WTC11 (cell line): ENCODE results near the gene RASSF9. TPM values are rescaled to one million over a fixed set of nuclear protein-coding genes. Genes with fewer than 3 reads are reported as not detected.

ENCODE experiments used
- ATAC-seq: fragments of 200-7000 bp; cut with Tn5 transposase; 2 replicates; pipeline ENCODE4 v1.10.0; 2021; ENCODE audit warnings: mild to moderate bottlenecking, moderate library complexity
- CTCF ChIA-PET: fragments of 300-600 bp; sonication (Branson Sonifier 250); formaldehyde crosslinking; loops from one replicate; lab custom pipeline; 2021; ENCODE audit warnings: antibody characterized with exemption; lab: Charles Lee
- POLR2A ChIA-PET: fragments of 350-600 bp; sonication (Branson Sonifier 250); formaldehyde crosslinking; loops from one replicate; lab custom pipeline; 2021; ENCODE audit warnings: antibody characterized with exemption; lab: Charles Lee
- DNase-seq: peaks from one replicate; pipeline ENCODE4 v3.0.0; 2021; ENCODE audit warnings: low spot score
- H3K27ac Mint-ChIP-seq: 2 replicates; pipeline ENCODE4 v1.8.0; 2021; ENCODE audit warnings: mixed read lengths
- H3K27me3 Mint-ChIP-seq: 2 replicates; pipeline ENCODE4 v1.8.0; 2021; ENCODE audit warnings: low read depth, mild to moderate bottlenecking, moderate library complexity, mixed read lengths
- H3K36me3 Mint-ChIP-seq: 2 replicates; pipeline ENCODE4 v1.8.0; 2021; ENCODE audit warnings: mixed read lengths
- H3K4me1 Mint-ChIP-seq: 2 replicates; pipeline ENCODE4 v1.8.0; 2022; ENCODE audit warnings: mixed read lengths
- H3K4me3 Mint-ChIP-seq: 2 replicates; pipeline ENCODE4 v1.8.0; 2021; ENCODE audit warnings: mild to moderate bottlenecking, moderate library complexity, mixed read lengths
- H3K9me3 Mint-ChIP-seq: 2 replicates; pipeline ENCODE4 v1.8.0; 2021; ENCODE audit warnings: mixed read lengths
- ATF2 ChIP-seq: sonication (generic); formaldehyde crosslinking; IDR thresholded peaks from 2 replicates; pipeline ENCODE4 v1.8.1; 2022; ENCODE audit warnings: low read depth, missing genetic modification reagents, borderline replicate concordance
- EMX1 ChIP-seq: fragments of 250-450 bp; sonication (Bioruptor Pico); IDR thresholded peaks from 2 replicates; pipeline ENCODE4 v1.8.0; 2021; ENCODE audit warnings: mild to moderate bottlenecking
- ESRRA ChIP-seq: sonication (generic); formaldehyde crosslinking; IDR thresholded peaks from 2 replicates; pipeline ENCODE4 v1.8.1; 2022; ENCODE audit warnings: mild to moderate bottlenecking, missing genetic modification reagents, borderline replicate concordance
- FOXP4 ChIP-seq: sonication (generic); formaldehyde crosslinking; IDR thresholded peaks from 2 replicates; pipeline ENCODE4 v1.8.0; 2022; ENCODE audit warnings: mild to moderate bottlenecking, missing genetic modification reagents
- JAZF1 ChIP-seq: fragments of 250-450 bp; sonication (Bioruptor Pico); IDR thresholded peaks from 2 replicates; pipeline ENCODE4 v1.9.0; 2021; ENCODE audit warnings: moderate library complexity, mild to moderate bottlenecking, inconsistent platforms
- NR1H2 ChIP-seq: sonication (generic); formaldehyde crosslinking; IDR thresholded peaks from 2 replicates; pipeline ENCODE4 v1.9.0; 2021; ENCODE audit warnings: mild to moderate bottlenecking, moderate library complexity, missing genetic modification reagents
- PRDM15 ChIP-seq: sonication (generic); formaldehyde crosslinking; IDR thresholded peaks from 2 replicates; pipeline ENCODE4 v1.8.0; 2022; ENCODE audit warnings: missing genetic modification reagents
- PREB ChIP-seq: sonication (generic); formaldehyde crosslinking; IDR thresholded peaks from 2 replicates; pipeline ENCODE4 v1.8.1; 2022; ENCODE audit warnings: mild to moderate bottlenecking, missing genetic modification reagents, moderate library complexity, borderline replicate concordance
- PRRX2 ChIP-seq: fragments of 250-450 bp; sonication (Bioruptor Pico); IDR thresholded peaks from 2 replicates; pipeline ENCODE4 v1.8.0; 2021; ENCODE audit warnings: mild to moderate bottlenecking
- SOX15 ChIP-seq: fragments of 250-450 bp; sonication (Bioruptor Pico); IDR thresholded peaks from 2 replicates; pipeline ENCODE4 v1.9.0; 2021; ENCODE audit warnings: mild to moderate bottlenecking
- ZNF121 ChIP-seq: sonication (generic); formaldehyde crosslinking; IDR thresholded peaks from 2 replicates; pipeline ENCODE4 v1.8.0; 2023; ENCODE audit warnings: missing genetic modification reagents
- ZNF281 ChIP-seq: sonication (generic); formaldehyde crosslinking; IDR thresholded peaks from 2 replicates; pipeline ENCODE4 v1.8.0; 2023; ENCODE audit warnings: mild to moderate bottlenecking, missing genetic modification reagents
- total RNA-seq: library from RNA; stranded (reverse); gene quantifications from 3 replicates; pipeline ENCODE4 v1.2.3, GENCODE V29; 2021
- TF ChIP-seq, protein P1 (sequence below): fragments of 250-450 bp; sonication (Bioruptor Pico); IDR thresholded peaks from 2 replicates; pipeline ENCODE4 v1.9.0; 2021; ENCODE audit warnings: mild to moderate bottlenecking
- TF ChIP-seq, protein P2 (sequence below): fragments of 250-450 bp; sonication (Bioruptor Pico); IDR thresholded peaks from 2 replicates; pipeline ENCODE4 v1.8.0; 2021; ENCODE audit warnings: mild to moderate bottlenecking
- TF ChIP-seq, protein P3 (sequence below): sonication (generic); formaldehyde crosslinking; IDR thresholded peaks from 2 replicates; pipeline ENCODE4 v1.8.0; 2023; ENCODE audit warnings: missing genetic modification reagents, mild to moderate bottlenecking, borderline replicate concordance
- TF ChIP-seq, protein P4 (sequence below): sonication (generic); formaldehyde crosslinking; IDR thresholded peaks from 2 replicates; pipeline ENCODE4 v1.8.1; 2022; ENCODE audit warnings: mild to moderate bottlenecking, moderate library complexity, missing genetic modification reagents

Gene RASSF9
- total RNA-seq, 1 experiment from 2014 or later = 0.33 TPM

GRCh38 chr12:85803231-85803630 lies 33.0 kb downstream of the RASSF9 start (continued):
- TF ChIP-seq PRDM15 (CRISPR knock-in tag) (no peak), ZNF281 (no peak), PRRX2 (CRISPR knock-in tag) (no peak), ATF2 (CRISPR knock-in tag) (no peak), FOXP4 (CRISPR knock-in tag) (no peak)
- TF ChIP-seq, protein P1, sequence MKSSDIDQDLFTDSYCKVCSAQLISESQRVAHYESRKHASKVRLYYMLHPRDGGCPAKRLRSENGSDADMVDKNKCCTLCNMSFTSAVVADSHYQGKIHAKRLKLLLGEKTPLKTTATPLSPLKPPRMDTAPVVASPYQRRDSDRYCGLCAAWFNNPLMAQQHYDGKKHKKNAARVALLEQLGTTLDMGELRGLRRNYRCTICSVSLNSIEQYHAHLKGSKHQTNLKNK (CRISPR knock-in tag) = no peak

- Mint-ChIP-seq H3K4me3 (no peak overlapping the region), H3K27me3 (no peaks in the 10 kb centered on the region)
- POLR2A ChIA-PET = no interaction called here
- TF ChIP-seq ESRRA (CRISPR knock-in tag) (no peak), JAZF1 (no peak), SOX15 (CRISPR knock-in tag) (no peak), EMX1 (CRISPR knock-in tag) (no peak), PREB (CRISPR knock-in tag) (no peak), ZNF121 (CRISPR knock-in tag) (no peak), NR1H2 (CRISPR knock-in tag) (no peak)
- TF ChIP-seq, protein P2, sequence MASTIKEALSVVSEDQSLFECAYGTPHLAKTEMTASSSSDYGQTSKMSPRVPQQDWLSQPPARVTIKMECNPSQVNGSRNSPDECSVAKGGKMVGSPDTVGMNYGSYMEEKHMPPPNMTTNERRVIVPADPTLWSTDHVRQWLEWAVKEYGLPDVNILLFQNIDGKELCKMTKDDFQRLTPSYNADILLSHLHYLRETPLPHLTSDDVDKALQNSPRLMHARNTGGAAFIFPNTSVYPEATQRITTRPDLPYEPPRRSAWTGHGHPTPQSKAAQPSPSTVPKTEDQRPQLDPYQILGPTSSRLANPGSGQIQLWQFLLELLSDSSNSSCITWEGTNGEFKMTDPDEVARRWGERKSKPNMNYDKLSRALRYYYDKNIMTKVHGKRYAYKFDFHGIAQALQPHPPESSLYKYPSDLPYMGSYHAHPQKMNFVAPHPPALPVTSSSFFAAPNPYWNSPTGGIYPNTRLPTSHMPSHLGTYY = no peak
- TF ChIP-seq, protein P3, sequence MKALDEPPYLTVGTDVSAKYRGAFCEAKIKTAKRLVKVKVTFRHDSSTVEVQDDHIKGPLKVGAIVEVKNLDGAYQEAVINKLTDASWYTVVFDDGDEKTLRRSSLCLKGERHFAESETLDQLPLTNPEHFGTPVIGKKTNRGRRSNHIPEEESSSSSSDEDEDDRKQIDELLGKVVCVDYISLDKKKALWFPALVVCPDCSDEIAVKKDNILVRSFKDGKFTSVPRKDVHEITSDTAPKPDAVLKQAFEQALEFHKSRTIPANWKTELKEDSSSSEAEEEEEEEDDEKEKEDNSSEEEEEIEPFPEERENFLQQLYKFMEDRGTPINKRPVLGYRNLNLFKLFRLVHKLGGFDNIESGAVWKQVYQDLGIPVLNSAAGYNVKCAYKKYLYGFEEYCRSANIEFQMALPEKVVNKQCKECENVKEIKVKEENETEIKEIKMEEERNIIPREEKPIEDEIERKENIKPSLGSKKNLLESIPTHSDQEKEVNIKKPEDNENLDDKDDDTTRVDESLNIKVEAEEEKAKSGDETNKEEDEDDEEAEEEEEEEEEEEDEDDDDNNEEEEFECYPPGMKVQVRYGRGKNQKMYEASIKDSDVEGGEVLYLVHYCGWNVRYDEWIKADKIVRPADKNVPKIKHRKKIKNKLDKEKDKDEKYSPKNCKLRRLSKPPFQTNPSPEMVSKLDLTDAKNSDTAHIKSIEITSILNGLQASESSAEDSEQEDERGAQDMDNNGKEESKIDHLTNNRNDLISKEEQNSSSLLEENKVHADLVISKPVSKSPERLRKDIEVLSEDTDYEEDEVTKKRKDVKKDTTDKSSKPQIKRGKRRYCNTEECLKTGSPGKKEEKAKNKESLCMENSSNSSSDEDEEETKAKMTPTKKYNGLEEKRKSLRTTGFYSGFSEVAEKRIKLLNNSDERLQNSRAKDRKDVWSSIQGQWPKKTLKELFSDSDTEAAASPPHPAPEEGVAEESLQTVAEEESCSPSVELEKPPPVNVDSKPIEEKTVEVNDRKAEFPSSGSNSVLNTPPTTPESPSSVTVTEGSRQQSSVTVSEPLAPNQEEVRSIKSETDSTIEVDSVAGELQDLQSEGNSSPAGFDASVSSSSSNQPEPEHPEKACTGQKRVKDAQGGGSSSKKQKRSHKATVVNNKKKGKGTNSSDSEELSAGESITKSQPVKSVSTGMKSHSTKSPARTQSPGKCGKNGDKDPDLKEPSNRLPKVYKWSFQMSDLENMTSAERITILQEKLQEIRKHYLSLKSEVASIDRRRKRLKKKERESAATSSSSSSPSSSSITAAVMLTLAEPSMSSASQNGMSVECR (CRISPR knock-in tag) = no peak
- TF ChIP-seq, protein P4, sequence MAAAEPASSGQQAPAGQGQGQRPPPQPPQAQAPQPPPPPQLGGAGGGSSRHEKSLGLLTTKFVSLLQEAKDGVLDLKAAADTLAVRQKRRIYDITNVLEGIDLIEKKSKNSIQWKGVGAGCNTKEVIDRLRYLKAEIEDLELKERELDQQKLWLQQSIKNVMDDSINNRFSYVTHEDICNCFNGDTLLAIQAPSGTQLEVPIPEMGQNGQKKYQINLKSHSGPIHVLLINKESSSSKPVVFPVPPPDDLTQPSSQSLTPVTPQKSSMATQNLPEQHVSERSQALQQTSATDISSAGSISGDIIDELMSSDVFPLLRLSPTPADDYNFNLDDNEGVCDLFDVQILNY = no peak
- TF ChIP-seq, all 79 proteins: peak for 0
- Mint-ChIP-seq H3K36me3 (no peaks in the 10 kb centered on the region), H3K4me1 (peaks cover 8% of the 10 kb centered on the region), H3K27ac (no peak overlapping the region), H3K9me3 (0 out of 2 replicates have a peak, but pooled peaks cover 3% of the 10 kb centered on the region)
- CTCF ChIA-PET = no interaction called here
- DNase-seq (no peak), ATAC-seq (peak; percentile 70)
Measured at GRCh38 chr12:85798122-85798521, 38.1 kb downstream of the RASSF9 start.
